Activated CD4-positive, alpha-beta memory T cell treated with anti-CD3 and anti-CD28 coated beads, Interleukin-2, amount 10 ng/mL, durations not matched to agents 7 days and 5 days (primary cell): ENCODE results near the gene RWDD2A. TPM values are rescaled to one million over a fixed set of nuclear protein-coding genes. Genes with fewer than 3 reads are reported as not detected.

ENCODE experiments used
- CTCF ChIA-PET: fragments of 350-600 bp; sonication (Branson Sonifier 250); formaldehyde crosslinking; loops from one replicate; lab custom pipeline; 2021; ENCODE audit warnings: antibody characterized with exemption, inconsistent platforms; lab: Charles Lee
- POLR2A ChIA-PET: fragments of 350-600 bp; sonication (Branson Sonifier 250); formaldehyde crosslinking; loops from one replicate; lab custom pipeline; 2021; ENCODE audit warnings: antibody characterized with exemption; lab: Charles Lee
- DNase-seq: peaks from one replicate; pipeline ENCODE4 v3.0.0-alpha.2; 2020
- H3K27ac Mint-ChIP-seq: one replicate; pipeline ENCODE4 v1.8.0; 2021; ENCODE audit warnings: mild to moderate bottlenecking, mixed read lengths
- H3K27me3 Mint-ChIP-seq: one replicate; pipeline ENCODE4 v1.8.0; 2021; ENCODE audit warnings: mixed read lengths
- H3K36me3 Mint-ChIP-seq: one replicate; pipeline ENCODE4 v1.8.0; 2021; ENCODE audit warnings: low read depth, mixed read lengths
- H3K4me1 Mint-ChIP-seq: one replicate; pipeline ENCODE4 v1.8.0; 2021; ENCODE audit warnings: mixed read lengths
- H3K4me3 Mint-ChIP-seq: one replicate; pipeline ENCODE4 v1.8.0; 2021; ENCODE audit warnings: mild to moderate bottlenecking, mixed read lengths
- H3K9me3 Mint-ChIP-seq: one replicate; pipeline ENCODE4 v1.8.0; 2021; ENCODE audit warnings: mixed read lengths
- total RNA-seq, 2 experiments: library from RNA; stranded (reverse); gene quantifications; one replicate each; pipeline ENCODE4 v1.2.3, GENCODE V29; 2021

Gene RWDD2A
- total RNA-seq: 1 to 10 TPM; 1.9 to 2.3 TPM

- Mint-ChIP-seq H3K4me3 (peak within 1 kb of the TSS; percentile 95), H3K4me1 (peaks cover 46% of the 10 kb centered on the region), H3K27ac (peak within 1 kb of the TSS; percentile 79), H3K36me3 (peaks cover 33% of the 10 kb centered on the region), H3K9me3 (no peaks in the 10 kb centered on the region), H3K27me3 (no peaks in the 10 kb centered on the region)
- DNase-seq: peak; percentile 92
- POLR2A ChIA-PET: interaction anchor here (0.8 to 2.9 kb wide), 4 partner anchors 9 to 945 kb away, joined by 3 to 8 read pairs (median 4); partner anchors contain the start of gene DOP1A
- CTCF ChIA-PET: interaction anchor here (1.0 to 6.9 kb wide), 4 partner anchors 11 to 941 kb away, joined by 3 to 53 read pairs (median 6); partner anchors contain the start of genes DOP1A and UBE3D
These were observed at the start of gene RWDD2A, which contains the start of gene PGM3 for GRCh38 chr6:83192871-83193746. RWDD2A (plus strand) TSS chr6:83193357; CDS start chr6:83194452, 1,095 bp downstream. PGM3 (minus strand) TSS chr6:83193265; CDS start chr6:83191012, 2,253 bp downstream.

GRCh38 chr6:83151114-83151513, 42.0 kb upstream of the RWDD2A start:
- no peak for DNase-seq
- Mint-ChIP-seq H3K27ac (no peak overlapping the region), H3K27me3 (no peaks in the 10 kb centered on the region), H3K4me3 (no peak overlapping the region), H3K36me3 (peaks cover 15% of the 10 kb centered on the region), H3K9me3 (no peaks in the 10 kb centered on the region), H3K4me1 (no peaks in the 10 kb centered on the region)
- ChIA-PET POLR2A (no interaction called here), CTCF (no interaction called here)

- no peak overlapping the region for H3K4me3 Mint-ChIP-seq
- no peaks in the 10 kb centered on the region for H3K27me3 Mint-ChIP-seq
- no peak for DNase-seq
- no peaks in the 10 kb centered on the region for H3K9me3 Mint-ChIP-seq
- CTCF ChIA-PET: no interaction called here
- POLR2A ChIA-PET: no interaction called here
- peaks cover 16% of the 10 kb centered on the region for H3K36me3 Mint-ChIP-seq
- H3K27ac Mint-ChIP-seq: no peak overlapping the region
- no peaks in the 10 kb centered on the region for H3K4me1 Mint-ChIP-seq
These were observed 40.2 kb upstream of the RWDD2A start for GRCh38 chr6:83152913-83153312.

GRCh38 chr6:83153883-83154521, 39.2 kb upstream of the RWDD2A start:
- H3K27ac Mint-ChIP-seq: no peak overlapping the region
- H3K36me3 Mint-ChIP-seq: peaks cover 16% of the 10 kb centered on the region

GRCh38 chr6:83155794-83156193, 37.4 kb upstream of the RWDD2A start:
- peaks cover 21% of the 10 kb centered on the region for H3K36me3 Mint-ChIP-seq
- no peak overlapping the region for H3K27ac Mint-ChIP-seq
- no peaks in the 10 kb centered on the region for H3K4me1 Mint-ChIP-seq
- no peaks in the 10 kb centered on the region for H3K27me3 Mint-ChIP-seq
- ChIA-PET CTCF (interaction anchor here (0.6 to 5.1 kb wide), 2 partner anchors 24 to 89 kb away, joined by 3 to 20 read pairs; partner anchors contain the start of genes DOP1A and UBE3D), POLR2A (no interaction called here)
- DNase-seq: no peak
- H3K4me3 Mint-ChIP-seq: no peak overlapping the region
- H3K9me3 Mint-ChIP-seq: no peaks in the 10 kb centered on the region

More at GRCh38 chr6:83153883-83154521, 39.2 kb upstream of the RWDD2A start:
- Mint-ChIP-seq H3K27me3 (no peaks in the 10 kb centered on the region), H3K9me3 (no peaks in the 10 kb centered on the region), H3K4me1 (no peaks in the 10 kb centered on the region), H3K4me3 (no peak overlapping the region)
- ChIA-PET POLR2A (no interaction called here), CTCF (interaction anchor here (5.1 kb wide), 1 partner anchor 87 kb away, joined by 20 read pairs; the partner anchor contains the start of genes DOP1A and UBE3D)
- no peak for DNase-seq

GRCh38 chr6:83160167-83160566, 33.0 kb upstream of the RWDD2A start:
- ChIA-PET POLR2A (interaction anchor here (1.1 kb wide), 1 partner anchor 26 kb away, joined by 3 read pairs; no protein-coding TSS in a partner anchor), CTCF (interaction anchor here (1.2 kb wide), 1 partner anchor 93 kb away, joined by 3 read pairs; the partner anchor contains the start of gene DOP1A)
- H3K4me1 Mint-ChIP-seq: peaks cover 2% of the 10 kb centered on the region
- no peak overlapping the region for H3K27ac Mint-ChIP-seq
- H3K9me3 Mint-ChIP-seq: no peaks in the 10 kb centered on the region
- peaks cover 31% of the 10 kb centered on the region for H3K36me3 Mint-ChIP-seq
- H3K4me3 Mint-ChIP-seq: no peak overlapping the region
- no peaks in the 10 kb centered on the region for H3K27me3 Mint-ChIP-seq
- no peak for DNase-seq

- Mint-ChIP-seq H3K4me3 (no peak overlapping the region), H3K27ac (no peak overlapping the region), H3K9me3 (no peaks in the 10 kb centered on the region), H3K27me3 (no peaks in the 10 kb centered on the region), H3K4me1 (peaks cover 2% of the 10 kb centered on the region), H3K36me3 (peaks cover 63% of the 10 kb centered on the region)
- CTCF ChIA-PET: interaction anchor here (0.8 to 1.8 kb wide), 2 partner anchors 14 to 100 kb away, joined by 3 to 4 read pairs; partner anchors contain the start of gene DOP1A
- POLR2A ChIA-PET: no interaction called here
- no peak for DNase-seq
These were observed 25.4 kb upstream of the RWDD2A start for GRCh38 chr6:83167726-83168278.

GRCh38 chr6:83168556-83168955, 24.6 kb upstream of the RWDD2A start:
- no peak overlapping the region for H3K27ac Mint-ChIP-seq
- ChIA-PET CTCF (interaction anchor here (1.8 kb wide), 1 partner anchor 101 kb away, joined by 4 read pairs; the partner anchor contains the start of gene DOP1A), POLR2A (no interaction called here)
- peaks cover 2% of the 10 kb centered on the region for H3K4me1 Mint-ChIP-seq
- H3K36me3 Mint-ChIP-seq: peaks cover 64% of the 10 kb centered on the region
- H3K9me3 Mint-ChIP-seq: no peaks in the 10 kb centered on the region
- H3K27me3 Mint-ChIP-seq: no peaks in the 10 kb centered on the region
- no peak overlapping the region for H3K4me3 Mint-ChIP-seq
- no peak for DNase-seq

- H3K36me3 Mint-ChIP-seq: peaks cover 65% of the 10 kb centered on the region
- H3K9me3 Mint-ChIP-seq: no peaks in the 10 kb centered on the region
- DNase-seq: no peak
- H3K27me3 Mint-ChIP-seq: no peaks in the 10 kb centered on the region
- H3K4me3 Mint-ChIP-seq: no peak overlapping the region
- H3K4me1 Mint-ChIP-seq: peaks cover 2% of the 10 kb centered on the region
- CTCF ChIA-PET: no interaction called here
- POLR2A ChIA-PET: no interaction called here
- H3K27ac Mint-ChIP-seq: no peak overlapping the region
These were observed 24.1 kb upstream of the RWDD2A start for GRCh38 chr6:83169106-83169505.

GRCh38 chr6:83169511-83169910, 23.6 kb upstream of the RWDD2A start:
- Mint-ChIP-seq H3K27ac (no peak overlapping the region), H3K4me1 (peaks cover under 1% of the 10 kb centered on the region), H3K9me3 (no peaks in the 10 kb centered on the region), H3K4me3 (no peak overlapping the region), H3K36me3 (peaks cover 66% of the 10 kb centered on the region), H3K27me3 (no peaks in the 10 kb centered on the region)
- CTCF ChIA-PET: interaction anchor here (0.6 kb wide), 1 partner anchor 35 kb away, joined by 4 read pairs; no protein-coding TSS in a partner anchor
- POLR2A ChIA-PET: no interaction called here
- DNase-seq: no peak

- no peak overlapping the region for H3K27ac Mint-ChIP-seq
- H3K9me3 Mint-ChIP-seq: no peaks in the 10 kb centered on the region
- no peaks in the 10 kb centered on the region for H3K27me3 Mint-ChIP-seq
- POLR2A ChIA-PET: no interaction called here
- CTCF ChIA-PET: interaction anchor here (0.8 to 1.1 kb wide), 2 partner anchors 109 to 111 kb away, joined by 3 to 4 read pairs; partner anchors contain the start of genes DOP1A and UBE3D
- no peaks in the 10 kb centered on the region for H3K4me1 Mint-ChIP-seq
- DNase-seq: no peak
- no peak overlapping the region for H3K4me3 Mint-ChIP-seq
- H3K36me3 Mint-ChIP-seq: peaks cover 50% of the 10 kb centered on the region
These were observed 16.9 kb upstream of the RWDD2A start for GRCh38 chr6:83176246-83176645.

GRCh38 chr6:83180426-83180950, 12.7 kb upstream of the RWDD2A start:
- no peak overlapping the region for H3K4me3 Mint-ChIP-seq
- POLR2A ChIA-PET: no interaction called here
- no peak for DNase-seq
- H3K9me3 Mint-ChIP-seq: no peaks in the 10 kb centered on the region
- CTCF ChIA-PET: no interaction called here
- H3K36me3 Mint-ChIP-seq: peaks cover 60% of the 10 kb centered on the region
- no peaks in the 10 kb centered on the region for H3K27me3 Mint-ChIP-seq
- H3K4me1 Mint-ChIP-seq: no peaks in the 10 kb centered on the region
- H3K27ac Mint-ChIP-seq: no peak overlapping the region
